GM23248 (cell line): Measurements from ENCODE around the gene RAB27B.
"Not testable (repeated sequence)": the region's sequence is repeated elsewhere in the genome, so short reads cannot be mapped to it uniquely, and the experiment has no call there.

Experiments
- EZH2 ChIP-seq: fragments of 200-600 bp; sonication (generic); IDR thresholded peaks from 2 replicates; pipeline ENCODE4 v1.6.1; 2018; ENCODE audit warnings: antibody characterized with exemption, mild to moderate bottlenecking; ENCODE audit not compliant: insufficient read depth, poor library complexity, severe bottlenecking
- EZH2phosphoT487 ChIP-seq: fragments of 200-600 bp; sonication (generic); IDR thresholded peaks from 2 replicates; pipeline ENCODE4 v1.6.1; 2018; ENCODE audit warnings: antibody characterized with exemption, moderate library complexity, mild to moderate bottlenecking, low read depth; ENCODE audit not compliant: insufficient read depth

- not testable (repeated sequence) for TF ChIP-seq EZH2, EZH2phosphoT487
Measured at GRCh38 chr18:54855050-54855449, 26.8 kb downstream of the RAB27B start.
